Activated T-cell treated with anti-CD3 and anti-CD28 coated beads, Interleukin-2, amount 50 U/mL, for 48 hours (primary cell): ENCODE measurements around the gene OLIG2.

Source experiments
- DNase-seq, 2 experiments: peaks; one replicate each; pipeline ENCODE4 v3.0.0-alpha.2; 2020

The OLIG2 gene

GRCh38 chr21:33020558-33021100 is 5.1 kb upstream of the OLIG2 start:
- DNase-seq, result no peak

- DNase-seq, result no peak
These were observed 4.6 kb upstream of the OLIG2 start for GRCh38 chr21:33021150-33021549.

DNA sequence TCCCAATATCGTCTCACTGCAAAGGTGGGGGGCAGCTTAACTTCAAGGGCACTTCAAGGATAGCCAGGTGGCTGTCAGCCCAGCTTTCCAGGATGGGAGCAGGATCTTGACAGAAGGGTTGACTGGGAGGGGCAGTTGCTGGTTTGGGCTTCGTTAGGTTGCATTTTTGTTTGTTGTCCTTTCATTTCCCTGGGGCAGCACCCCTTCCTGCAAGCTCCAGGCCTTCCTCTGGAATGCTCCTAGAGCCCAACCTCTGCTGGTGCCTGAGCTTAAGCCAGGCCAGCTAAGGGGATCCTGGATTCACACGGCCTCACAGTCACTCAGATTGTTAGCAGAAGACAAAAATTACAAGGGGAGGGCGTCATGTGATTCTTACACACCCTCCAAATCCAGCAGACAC is 4.1 kb upstream of the OLIG2 start:
- no peak for DNase-seq

- DNase-seq, result no peak
These were observed 3.3 kb upstream of the OLIG2 start for GRCh38 chr21:33022489-33022827.

DNA sequence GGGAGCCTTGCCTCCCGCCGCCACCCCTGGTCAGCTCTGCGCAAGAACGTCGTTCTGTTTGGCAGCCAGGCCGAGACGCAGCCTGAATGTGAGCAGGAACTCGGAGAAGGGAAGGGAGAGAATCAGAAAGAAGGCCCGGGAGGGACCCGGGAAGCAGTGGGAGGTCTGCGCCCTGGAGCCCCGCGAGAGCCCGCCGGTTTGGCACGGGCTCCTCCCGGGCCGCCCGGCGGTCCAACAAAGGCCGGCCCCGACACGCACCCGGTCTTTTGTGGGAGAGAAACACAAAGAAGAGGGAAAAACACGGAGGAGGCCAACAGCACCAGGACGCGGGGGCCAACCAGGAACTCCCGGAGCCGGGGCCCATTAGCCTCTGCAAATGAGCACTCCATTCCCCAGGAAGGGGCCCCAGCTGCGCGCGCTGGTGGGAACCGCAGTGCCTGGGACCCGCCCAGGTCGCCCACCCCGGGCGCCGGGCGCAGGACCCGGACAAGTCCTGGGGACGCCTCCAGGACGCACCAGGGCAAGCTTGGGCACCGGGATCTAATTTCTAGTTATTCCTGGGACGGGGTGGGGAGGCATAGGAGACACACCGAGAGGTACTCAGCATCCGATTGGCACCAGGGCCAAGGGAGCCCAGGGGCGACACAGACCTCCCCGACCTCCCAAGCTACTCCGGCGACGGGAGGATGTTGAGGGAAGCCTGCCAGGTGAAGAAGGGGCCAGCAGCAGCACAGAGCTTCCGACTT is 2.7 kb upstream of the OLIG2 start:
- no peak for DNase-seq

GRCh38 chr21:33023574-33024200 is 2.0 kb upstream of the OLIG2 start:
- peak; percentile 37 to 47 for DNase-seq

DNA sequence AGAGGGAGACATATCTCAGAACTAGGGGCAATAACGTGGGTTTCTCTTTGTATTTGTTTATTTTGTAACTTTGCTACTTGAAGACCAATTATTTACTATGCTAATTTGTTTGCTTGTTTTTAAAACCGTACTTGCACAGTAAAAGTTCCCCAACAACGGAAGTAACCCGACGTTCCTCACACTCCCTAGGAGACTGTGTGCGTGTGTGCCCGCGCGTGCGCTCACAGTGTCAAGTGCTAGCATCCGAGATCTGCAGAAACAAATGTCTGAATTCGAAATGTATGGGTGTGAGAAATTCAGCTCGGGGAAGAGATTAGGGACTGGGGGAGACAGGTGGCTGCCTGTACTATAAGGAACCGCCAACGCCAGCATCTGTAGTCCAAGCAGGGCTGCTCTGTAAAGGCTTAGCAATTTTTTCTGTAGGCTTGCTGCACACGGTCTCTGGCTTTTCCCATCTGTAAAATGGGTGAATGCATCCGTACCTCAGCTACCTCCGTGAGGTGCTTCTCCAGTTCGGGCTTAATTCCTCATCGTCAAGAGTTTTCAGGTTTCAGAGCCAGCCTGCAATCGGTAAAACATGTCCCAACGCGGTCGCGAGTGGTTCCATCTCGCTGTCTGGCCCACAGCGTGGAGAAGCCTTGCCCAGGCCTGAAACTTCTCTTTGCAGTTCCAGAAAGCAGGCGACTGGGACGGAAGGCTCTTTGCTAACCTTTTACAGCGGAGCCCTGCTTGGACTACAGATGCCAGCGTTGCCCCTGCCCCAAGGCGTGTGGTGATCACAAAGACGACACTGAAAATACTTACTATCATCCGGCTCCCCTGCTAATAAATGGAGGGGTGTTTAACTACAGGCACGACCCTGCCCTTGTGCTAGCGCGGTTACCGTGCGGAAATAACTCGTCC is 1.3 kb upstream of the OLIG2 start:
- peak in 1 of 2 experiments; percentile 33 for DNase-seq

DNA sequence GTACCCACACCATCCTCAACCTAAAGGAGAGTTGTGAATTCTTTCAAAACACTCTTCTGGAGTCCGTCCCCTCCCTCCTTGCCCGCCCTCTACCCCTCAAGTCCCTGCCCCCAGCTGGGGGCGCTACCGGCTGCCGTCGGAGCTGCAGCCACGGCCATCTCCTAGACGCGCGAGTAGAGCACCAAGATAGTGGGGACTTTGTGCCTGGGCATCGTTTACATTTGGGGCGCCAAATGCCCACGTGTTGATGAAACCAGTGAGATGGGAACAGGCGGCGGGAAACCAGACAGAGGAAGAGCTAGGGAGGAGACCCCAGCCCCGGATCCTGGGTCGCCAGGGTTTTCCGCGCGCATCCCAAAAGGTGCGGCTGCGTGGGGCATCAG is 638 bp upstream of the OLIG2 start:
- DNase-seq, result peak; percentile 30 to 41

GRCh38 chr21:33026443-33026858 is 716 bp downstream of the OLIG2 start:
- no peak for DNase-seq

GRCh38 chr21:33026878-33027400 is 1.2 kb downstream of the OLIG2 start:
- peak; percentile 44 to 50 for DNase-seq

GRCh38 chr21:33027401-33028286 is 1.9 kb downstream of the OLIG2 start:
- peak in 1 of 2 experiments; percentile 44 for DNase-seq

GRCh38 chr21:33028287-33028670 is 2.5 kb downstream of the OLIG2 start:
- DNase-seq, result no peak

- peak; percentile 43 to 51 for DNase-seq
These were observed 3.1 kb downstream of the OLIG2 start for GRCh38 chr21:33028773-33029384.

DNA sequence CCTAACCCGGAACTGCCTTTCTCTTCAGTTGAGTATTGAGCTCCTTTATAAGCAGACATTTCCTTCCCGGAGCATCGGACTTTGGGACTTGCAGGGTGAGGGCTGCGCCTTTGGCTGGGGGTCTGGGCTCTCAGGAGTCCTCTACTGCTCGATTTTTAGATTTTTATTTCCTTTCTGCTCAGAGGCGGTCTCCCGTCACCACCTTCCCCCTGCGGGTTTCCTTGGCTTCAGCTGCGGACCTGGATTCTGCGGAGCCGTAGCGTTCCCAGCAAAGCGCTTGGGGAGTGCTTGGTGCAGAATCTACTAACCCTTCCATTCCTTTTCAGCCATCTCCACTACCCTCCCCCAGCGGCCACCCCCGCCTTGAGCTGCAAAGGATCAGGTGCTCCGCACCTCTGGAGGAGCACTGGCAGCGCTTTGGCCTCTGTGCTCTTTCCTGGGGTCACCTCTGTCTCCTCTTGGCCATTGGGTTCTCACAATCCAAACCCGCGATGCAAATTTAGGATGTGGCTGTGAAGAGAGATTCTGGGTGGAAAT is 3.7 kb downstream of the OLIG2 start:
- DNase-seq, result no peak

- DNase-seq, result no peak
These were observed 4.3 kb downstream of the OLIG2 start for GRCh38 chr21:33029975-33030461.

GRCh38 chr21:33030633-33031032 is 4.9 kb downstream of the OLIG2 start:
- DNase-seq, result no peak

DNA sequence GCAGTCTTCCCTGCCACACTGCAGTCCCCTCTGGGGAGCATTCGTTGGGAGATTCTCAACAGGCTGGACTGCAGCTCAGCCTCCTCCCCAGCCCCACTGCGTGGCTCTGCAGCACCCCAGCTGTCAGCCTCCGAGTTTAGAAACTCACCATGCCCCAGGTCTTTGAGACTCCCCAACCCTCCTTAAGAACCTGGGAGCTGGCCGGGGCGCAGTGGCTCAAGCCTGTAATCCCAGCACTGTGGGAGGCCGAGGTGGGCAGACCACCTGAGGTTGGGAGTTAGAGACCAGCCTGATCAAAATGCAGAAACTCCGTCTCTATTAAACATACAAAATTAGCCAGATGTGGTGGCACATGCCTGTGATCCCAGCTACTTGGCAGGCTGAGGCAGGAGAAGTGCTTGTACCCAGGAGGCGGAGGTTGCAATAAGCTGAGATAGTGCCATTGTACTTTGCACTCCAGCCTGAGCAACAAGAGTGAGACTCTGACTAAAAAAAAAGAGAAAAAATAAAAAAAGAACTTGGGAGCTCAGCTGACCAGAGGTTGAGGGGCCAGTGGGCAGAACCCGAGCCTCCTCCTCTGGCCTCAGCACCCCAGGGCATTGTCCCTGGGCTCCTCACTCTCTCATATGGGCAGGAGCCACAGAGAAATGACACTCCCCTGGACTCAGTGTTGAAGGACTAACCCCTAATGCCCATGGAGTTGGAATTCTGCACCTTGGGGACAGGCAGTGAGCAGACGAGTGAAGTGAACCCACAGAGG is 5.6 kb downstream of the OLIG2 start:
- no peak for DNase-seq

GRCh38 chr21:33032434-33033047 is 6.8 kb downstream of the OLIG2 start:
- no peak for DNase-seq

DNA sequence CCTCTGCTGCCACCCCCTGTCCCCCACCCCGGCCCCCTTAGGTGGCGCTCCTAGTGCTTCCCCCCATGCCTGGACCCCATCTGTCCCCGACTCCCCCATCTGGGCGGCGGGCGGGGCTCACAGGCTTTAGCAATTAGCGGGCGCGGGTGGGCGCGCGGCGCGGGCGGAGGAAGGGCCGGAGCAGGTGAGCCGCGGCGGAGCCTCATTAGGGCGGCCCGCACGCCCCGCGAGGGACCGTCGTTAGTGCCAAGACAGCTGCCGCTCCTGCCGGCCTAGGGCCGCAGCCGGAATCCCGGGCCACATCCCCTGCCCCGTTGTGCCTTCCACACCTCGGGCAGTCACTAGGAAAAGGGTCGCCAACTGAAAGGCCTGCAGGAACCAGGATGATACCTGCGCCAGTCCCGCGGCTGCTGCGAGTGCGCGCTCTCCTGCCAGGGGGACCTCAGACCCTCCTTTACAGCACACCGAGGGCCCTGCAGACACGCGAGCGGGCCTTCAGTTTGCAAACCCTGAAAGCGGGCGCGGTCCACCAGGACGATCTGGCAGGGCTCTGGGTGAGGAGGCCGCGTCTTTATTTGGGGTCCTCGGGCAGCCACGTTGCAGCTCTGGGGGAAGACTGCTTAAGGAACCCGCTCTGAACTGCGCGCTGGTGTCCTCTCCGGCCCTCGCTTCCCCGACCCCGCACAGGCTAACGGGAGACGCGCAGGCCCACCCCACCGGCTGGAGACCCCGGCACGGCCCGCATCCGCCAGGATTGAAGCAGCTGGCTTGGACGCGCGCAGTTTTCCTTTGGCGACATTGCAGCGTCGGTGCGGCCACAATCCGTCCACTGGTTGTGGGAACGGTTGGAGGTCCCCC is 7.6 kb downstream of the OLIG2 start:
- no peak for DNase-seq
